Measurements from ENCODE around the gene SRCAP.
A peak's percentile ranks its signal among the peaks of the same experiment; 100 is the strongest.

SRCAP gene

GRCh38 chr16:30731411-30731810 is 32.4 kb downstream of the SRCAP start:
- no peak for TF ChIP-seq CTCF (IDR thresholded peaks at IDR 0.05; ENCODE audit: poor library complexity, severe bottlenecking)
- H3K4me3 ChIP-seq (ENCODE audit: severe bottlenecking) = no peak overlapping the region
- H3K27ac ChIP-seq (ENCODE audit: poor library complexity, severe bottlenecking) = no peak overlapping the region
- ATAC-seq (ENCODE audit: low read depth) = peak; percentile 49
- no peaks in the 10 kb centered on the region for H3K9me3 ChIP-seq (ENCODE audit: severe bottlenecking)
- H3K27me3 ChIP-seq (ENCODE audit: insufficient read depth, poor library complexity, severe bottlenecking) = no peaks in the 10 kb centered on the region
- no peaks in the 10 kb centered on the region for H3K4me1 ChIP-seq (ENCODE audit: insufficient read depth, poor library complexity, severe bottlenecking)
- peaks cover 96% of the 10 kb centered on the region for H3K36me3 ChIP-seq (ENCODE audit: low read depth)
- no peak for DNase-seq (ENCODE audit: low spot score)

GRCh38 chr16:30736995-30737793 is 38.2 kb downstream of the SRCAP start:
- ATAC-seq (ENCODE audit: low read depth) = no peak
- peaks cover 67% of the 10 kb centered on the region for H3K36me3 ChIP-seq (ENCODE audit: low read depth)
- H3K4me3 ChIP-seq (ENCODE audit: severe bottlenecking) = no peak overlapping the region
- TF ChIP-seq CTCF (IDR thresholded peaks at IDR 0.05; ENCODE audit: poor library complexity, severe bottlenecking) = no peak
- H3K4me1 ChIP-seq (ENCODE audit: insufficient read depth, poor library complexity, severe bottlenecking) = peaks cover 14% of the 10 kb centered on the region
- H3K9me3 ChIP-seq (ENCODE audit: severe bottlenecking) = no peaks in the 10 kb centered on the region
- H3K27me3 ChIP-seq (ENCODE audit: insufficient read depth, poor library complexity, severe bottlenecking) = no peaks in the 10 kb centered on the region
- DNase-seq (ENCODE audit: low spot score) = no peak
- no peak overlapping the region for H3K27ac ChIP-seq (ENCODE audit: poor library complexity, severe bottlenecking)

- Histone ChIP-seq H3K4me1 (ENCODE audit: insufficient read depth, poor library complexity, severe bottlenecking) (peaks cover 16% of the 10 kb centered on the region), H3K9me3 (ENCODE audit: severe bottlenecking) (no peaks in the 10 kb centered on the region), H3K27me3 (ENCODE audit: insufficient read depth, poor library complexity, severe bottlenecking) (no peaks in the 10 kb centered on the region), H3K36me3 (ENCODE audit: low read depth) (peaks cover 68% of the 10 kb centered on the region), H3K4me3 (ENCODE audit: severe bottlenecking) (no peak overlapping the region), H3K27ac (ENCODE audit: poor library complexity, severe bottlenecking) (no peak overlapping the region)
- DNase-seq (ENCODE audit: low spot score) = no peak
- no peak for ATAC-seq (ENCODE audit: low read depth)
- no peak for TF ChIP-seq CTCF (IDR thresholded peaks at IDR 0.05; ENCODE audit: poor library complexity, severe bottlenecking)
Observed at GRCh38 chr16:30737794-30738648, 39.0 kb downstream of the SRCAP start.

GRCh38 chr16:30738984-30739951 is 40.3 kb downstream of the SRCAP start:
- Histone ChIP-seq H3K4me3 (ENCODE audit: severe bottlenecking) (no peak overlapping the region), H3K27ac (ENCODE audit: poor library complexity, severe bottlenecking) (peak overlapping the region; percentile 97), H3K36me3 (ENCODE audit: low read depth) (peaks cover 67% of the 10 kb centered on the region), H3K4me1 (ENCODE audit: insufficient read depth, poor library complexity, severe bottlenecking) (peaks cover 16% of the 10 kb centered on the region), H3K9me3 (ENCODE audit: severe bottlenecking) (no peaks in the 10 kb centered on the region), H3K27me3 (ENCODE audit: insufficient read depth, poor library complexity, severe bottlenecking) (no peaks in the 10 kb centered on the region)
- TF ChIP-seq CTCF (IDR thresholded peaks at IDR 0.05; ENCODE audit: poor library complexity, severe bottlenecking) = no peak
- DNase-seq (ENCODE audit: low spot score) (no peak), ATAC-seq (ENCODE audit: low read depth) (no peak)
